ENCODE measurements around the gene HIVEP3.

The HIVEP3 gene

GRCh38 chr1:41678111-41678878, 240.4 kb downstream of the HIVEP3 start:
- DNase-seq: no peak

GRCh38 chr1:41677620-41678019, 241.1 kb downstream of the HIVEP3 start:
- no peak for DNase-seq

- no peak for DNase-seq
These were observed 243.3 kb downstream of the HIVEP3 start for GRCh38 chr1:41675401-41675800.

- DNase-seq: no peak
These were observed 244.2 kb downstream of the HIVEP3 start for GRCh38 chr1:41674522-41674921.

GRCh38 chr1:41673806-41674205, 244.9 kb downstream of the HIVEP3 start:
- DNase-seq: no peak

GRCh38 chr1:41673378-41673777, 245.3 kb downstream of the HIVEP3 start:
- no peak for DNase-seq

GRCh38 chr1:41672641-41673361, 245.9 kb downstream of the HIVEP3 start:
- DNase-seq: no peak

GRCh38 chr1:41672173-41672572, 246.5 kb downstream of the HIVEP3 start:
- no peak for DNase-seq

GRCh38 chr1:41671116-41671755, 247.5 kb downstream of the HIVEP3 start:
- no peak for DNase-seq

GRCh38 chr1:41670217-41670957, 248.3 kb downstream of the HIVEP3 start:
- DNase-seq: no peak

- DNase-seq: no peak
These were observed 249.8 kb downstream of the HIVEP3 start for GRCh38 chr1:41668967-41669366.

- no peak for DNase-seq
These were observed 250.6 kb downstream of the HIVEP3 start for GRCh38 chr1:41668054-41668660.

GRCh38 chr1:41666981-41667631, 251.6 kb downstream of the HIVEP3 start:
- DNase-seq: peak; percentile 61

- DNase-seq: no peak
These were observed 252.5 kb downstream of the HIVEP3 start for GRCh38 chr1:41665962-41666917.

- no peak for DNase-seq
These were observed 253.7 kb downstream of the HIVEP3 start for GRCh38 chr1:41664861-41665640.

GRCh38 chr1:41663671-41664400, 254.9 kb downstream of the HIVEP3 start:
- DNase-seq: no peak

- DNase-seq: no peak
These were observed 255.8 kb downstream of the HIVEP3 start for GRCh38 chr1:41662765-41663437.

- DNase-seq: peak; percentile 75
These were observed 256.5 kb downstream of the HIVEP3 start for GRCh38 chr1:41662061-41662764.

Data from stimulated activated CD4-positive, alpha-beta T cell treated with anti-CD3 and anti-CD28 coated beads, Interleukin-12 subunit alpha, Interleukin-12 subunit beta, amount 100 ng/mL, for 4 hours (primary cell).